Activated CD4-positive, alpha-beta T cell treated with anti-CD3 and anti-CD28 coated beads, Interleukin-2, Interleukin-6, amounts not matched to agents 100 ng/mL and 50 ng/mL, durations not matched to agents 16 hours and 8 hours (primary cell): Measurements from ENCODE around the gene BCAN.

ENCODE experiments used
- DNase-seq: peaks from one replicate; pipeline ENCODE4 v3.0.0-alpha.2; 2020

Gene BCAN

GRCh38 chr1:156704166-156704711 is 62.3 kb downstream of the BCAN start:
- no peak for DNase-seq

- DNase-seq: peak; percentile 40
These were observed 63.0 kb downstream of the BCAN start for GRCh38 chr1:156704930-156705320.

GRCh38 chr1:156705321-156705917 is 63.5 kb downstream of the BCAN start, which contains the start of gene CRABP2:
Gene CRABP2, minus strand, starts transcription at chr1:156705583. Its CDS starts 137 bp downstream, at chr1:156705446.
- no peak for DNase-seq

- DNase-seq: peak; percentile 65
These were observed 64.2 kb downstream of the BCAN start for GRCh38 chr1:156705918-156706656.

- no peak for DNase-seq
These were observed 64.9 kb downstream of the BCAN start for GRCh38 chr1:156706657-156707416.

- no peak for DNase-seq
These were observed 65.7 kb downstream of the BCAN start for GRCh38 chr1:156707417-156708217.

- DNase-seq: no peak
These were observed 66.3 kb downstream of the BCAN start for GRCh38 chr1:156708218-156708661.

GRCh38 chr1:156709031-156709430 is 67.1 kb downstream of the BCAN start:
- no peak for DNase-seq
